ENCODE results near the gene ITGB3. TPM values are rescaled to one million over a fixed set of nuclear protein-coding genes. Genes with fewer than 3 reads are reported as not detected.

ITGB3 gene
- total RNA-seq, 1 donor from 2014 or later = not detected

GRCh38 chr17:47237841-47238240, 15.8 kb upstream of the ITGB3 start:
- no peak for DNase-seq (ENCODE audit: low spot score)
- Mint-ChIP-seq H3K4me1 (ENCODE audit: unreplicated experiment) (peaks cover 10% of the 10 kb centered on the region), H3K9me3 (ENCODE audit: unreplicated experiment) (no peaks in the 10 kb centered on the region), H3K4me3 (ENCODE audit: unreplicated experiment) (no peak overlapping the region), H3K27me3 (ENCODE audit: unreplicated experiment) (peaks cover 2% of the 10 kb centered on the region), H3K27ac (ENCODE audit: unreplicated experiment) (no peak overlapping the region), H3K36me3 (ENCODE audit: low read depth, unreplicated experiment) (no peaks in the 10 kb centered on the region)
- TF ChIP-seq, protein P1, sequence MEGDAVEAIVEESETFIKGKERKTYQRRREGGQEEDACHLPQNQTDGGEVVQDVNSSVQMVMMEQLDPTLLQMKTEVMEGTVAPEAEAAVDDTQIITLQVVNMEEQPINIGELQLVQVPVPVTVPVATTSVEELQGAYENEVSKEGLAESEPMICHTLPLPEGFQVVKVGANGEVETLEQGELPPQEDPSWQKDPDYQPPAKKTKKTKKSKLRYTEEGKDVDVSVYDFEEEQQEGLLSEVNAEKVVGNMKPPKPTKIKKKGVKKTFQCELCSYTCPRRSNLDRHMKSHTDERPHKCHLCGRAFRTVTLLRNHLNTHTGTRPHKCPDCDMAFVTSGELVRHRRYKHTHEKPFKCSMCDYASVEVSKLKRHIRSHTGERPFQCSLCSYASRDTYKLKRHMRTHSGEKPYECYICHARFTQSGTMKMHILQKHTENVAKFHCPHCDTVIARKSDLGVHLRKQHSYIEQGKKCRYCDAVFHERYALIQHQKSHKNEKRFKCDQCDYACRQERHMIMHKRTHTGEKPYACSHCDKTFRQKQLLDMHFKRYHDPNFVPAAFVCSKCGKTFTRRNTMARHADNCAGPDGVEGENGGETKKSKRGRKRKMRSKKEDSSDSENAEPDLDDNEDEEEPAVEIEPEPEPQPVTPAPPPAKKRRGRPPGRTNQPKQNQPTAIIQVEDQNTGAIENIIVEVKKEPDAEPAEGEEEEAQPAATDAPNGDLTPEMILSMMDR (IDR thresholded peaks at IDR 0.05; ENCODE audit: unreplicated experiment) = no peak

GRCh38 chr17:47238321-47239010, 15.2 kb upstream of the ITGB3 start:
- TF ChIP-seq, protein P1 (IDR thresholded peaks at IDR 0.05; ENCODE audit: unreplicated experiment) = no peak
- Mint-ChIP-seq H3K27me3 (ENCODE audit: unreplicated experiment) (peaks cover 2% of the 10 kb centered on the region), H3K27ac (ENCODE audit: unreplicated experiment) (no peak overlapping the region)

DNA sequence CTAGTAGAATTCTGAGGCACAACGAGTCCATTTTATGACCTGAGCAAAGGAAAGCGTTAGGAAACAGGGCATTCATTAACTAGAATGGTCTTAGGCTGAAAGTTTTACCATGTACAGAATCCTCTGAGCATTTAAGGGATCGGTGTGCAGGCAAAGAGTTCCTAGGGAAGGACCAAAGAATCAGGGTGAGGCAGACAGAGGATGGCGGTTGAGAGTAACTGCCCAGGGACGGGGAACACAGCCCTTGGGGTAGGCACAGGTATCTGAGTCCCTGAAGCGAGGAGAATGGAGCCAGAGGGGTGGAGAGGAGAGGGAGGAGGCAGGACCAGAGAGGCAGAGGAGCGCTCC, 14.0 kb upstream of the ITGB3 start:
- H3K36me3 Mint-ChIP-seq (ENCODE audit: low read depth, unreplicated experiment) = no peaks in the 10 kb centered on the region
- peaks cover 2% of the 10 kb centered on the region for H3K27me3 Mint-ChIP-seq (ENCODE audit: unreplicated experiment)
- no peak for DNase-seq (ENCODE audit: low spot score)
- H3K27ac Mint-ChIP-seq (ENCODE audit: unreplicated experiment) = no peak overlapping the region
- H3K4me3 Mint-ChIP-seq (ENCODE audit: unreplicated experiment) = no peak overlapping the region
- H3K9me3 Mint-ChIP-seq (ENCODE audit: unreplicated experiment) = no peaks in the 10 kb centered on the region
- TF ChIP-seq, protein P1 (IDR thresholded peaks at IDR 0.05; ENCODE audit: unreplicated experiment) = no peak
- peaks cover 10% of the 10 kb centered on the region for H3K4me1 Mint-ChIP-seq (ENCODE audit: unreplicated experiment)

More at GRCh38 chr17:47238321-47239010, 15.2 kb upstream of the ITGB3 start:
- no peak for DNase-seq (ENCODE audit: low spot score)
- H3K4me1 Mint-ChIP-seq (ENCODE audit: unreplicated experiment) = peaks cover 10% of the 10 kb centered on the region
- H3K36me3 Mint-ChIP-seq (ENCODE audit: low read depth, unreplicated experiment) = no peaks in the 10 kb centered on the region
- no peaks in the 10 kb centered on the region for H3K9me3 Mint-ChIP-seq (ENCODE audit: unreplicated experiment)
- H3K4me3 Mint-ChIP-seq (ENCODE audit: unreplicated experiment) = no peak overlapping the region

DNA sequence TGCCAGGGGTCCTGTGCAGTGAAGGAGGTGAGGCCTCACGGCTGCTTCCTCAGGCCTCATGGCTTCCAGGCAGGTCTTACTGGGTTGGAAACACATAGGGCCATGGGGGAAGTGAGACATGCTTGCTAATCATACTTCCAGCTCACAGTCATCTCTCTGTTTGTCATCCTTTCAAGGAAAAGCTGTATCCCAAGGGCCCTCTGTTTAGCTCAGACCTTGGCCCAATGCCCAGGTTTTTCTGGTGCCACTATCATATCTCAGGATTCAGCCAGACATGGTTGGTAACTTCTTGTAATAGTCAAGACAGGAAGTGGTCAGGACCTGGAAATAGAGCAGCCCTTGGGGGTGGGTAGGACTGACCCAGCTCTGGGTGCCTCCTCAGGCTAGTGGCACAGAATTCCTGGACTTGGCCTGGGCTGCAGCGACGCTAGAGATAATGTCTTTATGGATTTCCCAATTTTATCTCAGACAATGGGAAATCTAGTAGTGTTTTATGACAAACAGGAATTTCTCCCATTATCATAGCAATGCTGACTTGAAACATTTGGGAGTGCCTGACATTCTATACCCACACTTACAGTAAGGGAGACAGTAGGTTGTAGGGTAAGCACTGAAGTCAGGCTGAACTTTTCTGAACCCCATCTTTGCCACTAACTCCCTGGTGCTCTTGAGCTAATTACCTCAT, 13.5 kb upstream of the ITGB3 start:
- peaks cover 10% of the 10 kb centered on the region for H3K4me1 Mint-ChIP-seq (ENCODE audit: unreplicated experiment)
- no peak overlapping the region for H3K27ac Mint-ChIP-seq (ENCODE audit: unreplicated experiment)
- DNase-seq (ENCODE audit: low spot score) = no peak
- H3K4me3 Mint-ChIP-seq (ENCODE audit: unreplicated experiment) = no peak overlapping the region
- H3K36me3 Mint-ChIP-seq (ENCODE audit: low read depth, unreplicated experiment) = no peaks in the 10 kb centered on the region
- TF ChIP-seq, protein P1 (IDR thresholded peaks at IDR 0.05; ENCODE audit: unreplicated experiment) = no peak
- no peaks in the 10 kb centered on the region for H3K9me3 Mint-ChIP-seq (ENCODE audit: unreplicated experiment)
- H3K27me3 Mint-ChIP-seq (ENCODE audit: unreplicated experiment) = peaks cover 2% of the 10 kb centered on the region

- Mint-ChIP-seq H3K27ac (ENCODE audit: unreplicated experiment) (no peak overlapping the region), H3K27me3 (ENCODE audit: unreplicated experiment) (peaks cover 2% of the 10 kb centered on the region), H3K9me3 (ENCODE audit: unreplicated experiment) (no peaks in the 10 kb centered on the region), H3K36me3 (ENCODE audit: low read depth, unreplicated experiment) (no peaks in the 10 kb centered on the region), H3K4me1 (ENCODE audit: unreplicated experiment) (peaks cover 10% of the 10 kb centered on the region), H3K4me3 (ENCODE audit: unreplicated experiment) (no peak overlapping the region)
- TF ChIP-seq, protein P1 (IDR thresholded peaks at IDR 0.05; ENCODE audit: unreplicated experiment) = no peak
- DNase-seq (ENCODE audit: low spot score) = no peak
Measured at GRCh38 chr17:47240806-47241205, 12.8 kb upstream of the ITGB3 start.
